Mucosa of rectum (tissue), 2 donors: ENCODE measurements around the gene CRTC3.
A peak's percentile ranks its signal among the peaks of the same experiment; 100 is the strongest.
"Not testable (repeated sequence)": the region's sequence is repeated elsewhere in the genome, so short reads cannot be mapped to it uniquely, and the experiment has no call there.

ENCODE experiments used
- H3K27ac ChIP-seq, 2 donors: one replicate each; pipeline ENCODE4 v1.7.0; 2013; ENCODE audit warnings: inconsistent platforms in 2 of 2, low read depth in 2 of 2, low read length in 2 of 2
- H3K27me3 ChIP-seq, 2 donors: one replicate each; pipeline ENCODE4 v1.7.0; 2013; ENCODE audit warnings: low read length in 2 of 2; ENCODE audit not compliant: control insufficient read depth in 2 of 2, insufficient read depth in 2 of 2
- H3K36me3 ChIP-seq, 2 donors: one replicate each; pipeline ENCODE4 v1.7.0; 2013; ENCODE audit warnings: low read length in 2 of 2; ENCODE audit not compliant: control insufficient read depth in 2 of 2, insufficient read depth in 2 of 2
- H3K4me1 ChIP-seq, 2 donors: one replicate each; pipeline ENCODE4 v1.7.0; 2013; ENCODE audit warnings: low read length in 2 of 2, mild to moderate bottlenecking in 1 of 2; ENCODE audit not compliant: control insufficient read depth in 2 of 2, insufficient read depth in 2 of 2
- H3K4me3 ChIP-seq, 2 donors: one replicate each; pipeline ENCODE4 v1.7.0; 2013; ENCODE audit warnings: low read length in 2 of 2
- H3K9ac ChIP-seq, 2 donors: one replicate each; pipeline ENCODE4 v1.7.0; 2013; ENCODE audit warnings: low read length in 2 of 2, low read depth in 1 of 2, mild to moderate bottlenecking in 1 of 2
- H3K9me3 ChIP-seq, 2 donors: one replicate each; pipeline ENCODE4 v1.7.0; 2013; ENCODE audit warnings: low read length in 2 of 2; ENCODE audit not compliant: control insufficient read depth in 2 of 2
- donor health status: healthy.
- donor health status: Normal muscosa, but diverticular disease.

The CRTC3 gene

GRCh38 chr15:90657520-90658172, 127.9 kb downstream of the CRTC3 start:
- not testable (repeated sequence) for H3K27me3 ChIP-seq, H3K27ac ChIP-seq, H3K36me3 ChIP-seq, H3K9ac ChIP-seq, H3K4me3 ChIP-seq, H3K9me3 ChIP-seq
- peaks cover 12% of the 10 kb centered on the region in 2 donors for H3K4me1 ChIP-seq

GRCh38 chr15:90659481-90659880, 129.8 kb downstream of the CRTC3 start:
- Histone ChIP-seq H3K4me3 (no peak overlapping the region), H3K9me3 (no peaks in the 10 kb centered on the region), H3K27ac (no peak overlapping the region), H3K9ac (no peak overlapping the region), H3K36me3 (no peaks in the 10 kb centered on the region), H3K27me3 (no peaks in the 10 kb centered on the region), H3K4me1 (peaks cover 12% of the 10 kb centered on the region in 2 donors)

- H3K4me3 ChIP-seq = peak overlapping the region in 1 of 2 donors; percentile 17
- H3K36me3 ChIP-seq = no peaks in the 10 kb centered on the region
- peaks cover 12 to 15% of the 10 kb centered on the region in 2 donors for H3K4me1 ChIP-seq
- H3K27me3 ChIP-seq = no peaks in the 10 kb centered on the region
- H3K27ac ChIP-seq = peak overlapping the region; percentile 38 to 42
- no peak overlapping the region for H3K9ac ChIP-seq
- no peaks in the 10 kb centered on the region for H3K9me3 ChIP-seq
These were observed 130.7 kb downstream of the CRTC3 start for GRCh38 chr15:90660195-90660998.

- peaks cover 12 to 15% of the 10 kb centered on the region in 2 donors for H3K4me1 ChIP-seq
- not testable (repeated sequence) for H3K27me3 ChIP-seq, H3K9ac ChIP-seq, H3K9me3 ChIP-seq, H3K36me3 ChIP-seq
- H3K27ac ChIP-seq = peak overlapping the region; percentile 38 to 42
- H3K4me3 ChIP-seq = peak overlapping the region in 1 of 2 donors; percentile 17
These were observed 131.2 kb downstream of the CRTC3 start for GRCh38 chr15:90660999-90661330.

- H3K9ac ChIP-seq, H3K4me3 ChIP-seq, H3K27me3 ChIP-seq, H3K27ac ChIP-seq, H3K36me3 ChIP-seq, H3K9me3 ChIP-seq: not testable (repeated sequence)
- H3K4me1 ChIP-seq = peaks cover 7 to 13% of the 10 kb centered on the region in 2 donors
These were observed 134.3 kb downstream of the CRTC3 start for GRCh38 chr15:90664081-90664461.

- peak overlapping the region; percentile 80 to 83 for H3K4me3 ChIP-seq
- H3K36me3 ChIP-seq = no peaks in the 10 kb centered on the region
- H3K9me3 ChIP-seq = no peaks in the 10 kb centered on the region
- H3K27ac ChIP-seq = peak overlapping the region; percentile 73 to 78
- H3K9ac ChIP-seq = peak overlapping the region; percentile 70 to 88
- peaks cover 7% of the 10 kb centered on the region in 2 donors for H3K4me1 ChIP-seq
- H3K27me3 ChIP-seq = no peaks in the 10 kb centered on the region
These were observed 135.0 kb downstream of the CRTC3 start for GRCh38 chr15:90664650-90665287.

- H3K27me3 ChIP-seq = no peaks in the 10 kb centered on the region
- H3K27ac ChIP-seq = peak overlapping the region; percentile 73 to 78
- H3K9ac ChIP-seq = peak overlapping the region; percentile 70 to 88
- peaks cover 7% of the 10 kb centered on the region in 2 donors for H3K4me1 ChIP-seq
- no peaks in the 10 kb centered on the region for H3K36me3 ChIP-seq
- peak overlapping the region; percentile 80 to 83 for H3K4me3 ChIP-seq
- H3K9me3 ChIP-seq = no peaks in the 10 kb centered on the region
These were observed 135.8 kb downstream of the CRTC3 start for GRCh38 chr15:90665288-90666134.

GRCh38 chr15:90666135-90666909, 136.6 kb downstream of the CRTC3 start:
- H3K9me3 ChIP-seq = no peaks in the 10 kb centered on the region
- no peaks in the 10 kb centered on the region for H3K36me3 ChIP-seq
- H3K9ac ChIP-seq = peak overlapping the region in 1 of 2 donors; percentile 88
- H3K27ac ChIP-seq = peak overlapping the region in 1 of 2 donors; percentile 73
- peak overlapping the region; percentile 80 to 83 for H3K4me3 ChIP-seq
- H3K27me3 ChIP-seq = no peaks in the 10 kb centered on the region
- peaks cover 3 to 4% of the 10 kb centered on the region in 2 donors for H3K4me1 ChIP-seq

- H3K4me3 ChIP-seq = no peak overlapping the region
- no peaks in the 10 kb centered on the region for H3K27me3 ChIP-seq
- no peaks in the 10 kb centered on the region for H3K36me3 ChIP-seq
- no peak overlapping the region for H3K9ac ChIP-seq
- H3K4me1 ChIP-seq = peaks cover 0 to 3% of the 10 kb centered on the region in 2 donors
- no peaks in the 10 kb centered on the region for H3K9me3 ChIP-seq
- H3K27ac ChIP-seq = no peak overlapping the region
These were observed 137.5 kb downstream of the CRTC3 start for GRCh38 chr15:90667073-90667754.
